ENCODE results near the gene ACOXL. TPM values are rescaled to one million over a fixed set of nuclear protein-coding genes. Genes with fewer than 3 reads are reported as not detected.

ACOXL gene
- total RNA-seq, 1 experiment from 2014 or later, result not detected

GRCh38 chr2:110796716-110797301, 64.4 kb downstream of the ACOXL start:
- DNase-seq, result no peak
- no peaks in the 10 kb centered on the region for H3K36me3 ChIP-seq
- H3K27me3 ChIP-seq, result peaks cover 27% of the 10 kb centered on the region
- no peak overlapping the region for H3K4me3 ChIP-seq
- no peaks in the 10 kb centered on the region for H3K9me3 ChIP-seq

- Histone ChIP-seq H3K4me3 (no peak overlapping the region), H3K36me3 (no peaks in the 10 kb centered on the region), H3K27me3 (peaks cover 23% of the 10 kb centered on the region), H3K9me3 (peaks cover under 1% of the 10 kb centered on the region; the same call in 1 of the 2 replicates)
- DNase-seq, result no peak
Measured at GRCh38 chr2:110799376-110799775, 67.0 kb downstream of the ACOXL start.

- Histone ChIP-seq H3K36me3 (no peaks in the 10 kb centered on the region), H3K9me3 (peaks cover 2% of the 10 kb centered on the region; the same call in 1 of the 2 replicates), H3K27me3 (peaks cover 18% of the 10 kb centered on the region), H3K4me3 (no peak overlapping the region)
- DNase-seq, result no peak
Measured at GRCh38 chr2:110800611-110801402, 68.4 kb downstream of the ACOXL start.

GRCh38 chr2:110802208-110802932, 70.0 kb downstream of the ACOXL start:
- DNase-seq, result no peak
- H3K36me3 ChIP-seq, result no peaks in the 10 kb centered on the region
- peaks cover 11% of the 10 kb centered on the region for H3K27me3 ChIP-seq
- no peak overlapping the region for H3K4me3 ChIP-seq
- H3K9me3 ChIP-seq, result peaks cover 2% of the 10 kb centered on the region; the same call in 1 of the 2 replicates

GRCh38 chr2:110804433-110804832, 72.1 kb downstream of the ACOXL start:
- Histone ChIP-seq H3K9me3 (peaks cover 2% of the 10 kb centered on the region; the same call in 1 of the 2 replicates), H3K4me3 (no peak overlapping the region), H3K36me3 (no peaks in the 10 kb centered on the region), H3K27me3 (peaks cover 11% of the 10 kb centered on the region)
- DNase-seq, result no peak

GRCh38 chr2:110804915-110805314, 72.5 kb downstream of the ACOXL start:
- Histone ChIP-seq H3K9me3 (peaks cover 2% of the 10 kb centered on the region; the same call in 1 of the 2 replicates), H3K4me3 (no peak overlapping the region), H3K36me3 (no peaks in the 10 kb centered on the region), H3K27me3 (peaks cover 11% of the 10 kb centered on the region)
- no peak for DNase-seq

GRCh38 chr2:110805894-110806452, 73.6 kb downstream of the ACOXL start:
- Histone ChIP-seq H3K27me3 (peaks cover 11% of the 10 kb centered on the region), H3K9me3 (peaks cover 2% of the 10 kb centered on the region; the same call in 1 of the 2 replicates), H3K36me3 (no peaks in the 10 kb centered on the region), H3K4me3 (no peak overlapping the region)
- no peak for DNase-seq

GRCh38 chr2:110807522-110807921, 75.1 kb downstream of the ACOXL start:
- DNase-seq, result peak; percentile 80

GRCh38 chr2:110810404-110810803, 78.0 kb downstream of the ACOXL start:
- H3K4me3 ChIP-seq, result no peak overlapping the region
- H3K9me3 ChIP-seq, result no peaks in the 10 kb centered on the region
- no peaks in the 10 kb centered on the region for H3K27me3 ChIP-seq
- H3K36me3 ChIP-seq, result no peaks in the 10 kb centered on the region
- DNase-seq, result no peak

More at GRCh38 chr2:110807522-110807921, 75.1 kb downstream of the ACOXL start:
- Histone ChIP-seq H3K9me3 (peaks cover 2% of the 10 kb centered on the region; the same call in 1 of the 2 replicates), H3K36me3 (no peaks in the 10 kb centered on the region), H3K4me3 (no peak overlapping the region), H3K27me3 (no peaks in the 10 kb centered on the region; the same call in none of the 2 replicates)

GRCh38 chr2:110812726-110813645, 80.6 kb downstream of the ACOXL start:
- DNase-seq, result peak; percentile 15
- Histone ChIP-seq H3K9me3 (no peaks in the 10 kb centered on the region), H3K27me3 (no peaks in the 10 kb centered on the region)

GRCh38 chr2:110813896-110814295, 81.5 kb downstream of the ACOXL start:
- DNase-seq, result no peak
- Histone ChIP-seq H3K9me3 (no peaks in the 10 kb centered on the region), H3K27me3 (no peaks in the 10 kb centered on the region), H3K4me3 (no peak overlapping the region), H3K36me3 (no peaks in the 10 kb centered on the region)

More at GRCh38 chr2:110812726-110813645, 80.6 kb downstream of the ACOXL start:
- Histone ChIP-seq H3K4me3 (no peak overlapping the region), H3K36me3 (no peaks in the 10 kb centered on the region)

GRCh38 chr2:110815938-110816337, 83.6 kb downstream of the ACOXL start:
- H3K27me3 ChIP-seq, result no peaks in the 10 kb centered on the region; the same call in 1 of the 2 replicates

GRCh38 chr2:110816404-110817365, 84.3 kb downstream of the ACOXL start:
- Histone ChIP-seq H3K36me3 (no peaks in the 10 kb centered on the region), H3K9me3 (no peaks in the 10 kb centered on the region), H3K4me3 (no peak overlapping the region), H3K27me3 (no peaks in the 10 kb centered on the region; the same call in 1 of the 2 replicates)
- peak; percentile 61 for DNase-seq

More at GRCh38 chr2:110815938-110816337, 83.6 kb downstream of the ACOXL start:
- no peak for DNase-seq
- Histone ChIP-seq H3K4me3 (no peak overlapping the region), H3K9me3 (no peaks in the 10 kb centered on the region), H3K36me3 (no peaks in the 10 kb centered on the region)

GRCh38 chr2:110818767-110819481, 86.6 kb downstream of the ACOXL start:
- Histone ChIP-seq H3K4me3 (no peak overlapping the region), H3K36me3 (no peaks in the 10 kb centered on the region), H3K9me3 (no peaks in the 10 kb centered on the region), H3K27me3 (no peaks in the 10 kb centered on the region; the same call in 1 of the 2 replicates)
- no peak for DNase-seq
